IMR-90 (cell line): ENCODE results near the gene NAV2. TPM values are rescaled to one million over a fixed set of nuclear protein-coding genes. Genes with fewer than 3 reads are reported as not detected.

Experiments
- ATAC-seq: fragments of 200-7000 bp; cut with Tn5 transposase; 2 replicates; pipeline ENCODE4 v1.9.1; 2020; ENCODE audit warnings: low read depth, mild to moderate bottlenecking, moderate library complexity
- BruUV-seq: library from RNA; stranded (reverse); fragments of 400-500 nt; replicated peaks from 2 replicates; lab custom pipeline; 2021; lab: Mats Ljungman, UMichigan
- CTCF ChIA-PET: fragments of 300-600 bp; formaldehyde crosslinking; extraction: SDS; loops from one replicate; lab custom pipeline; 2021; ENCODE audit warnings: antibody characterized with exemption; lab: Yijun Ruan, JAX
- POLR2A ChIA-PET: fragments of 300-600 bp; sonication (Branson Sonifier 250); formaldehyde crosslinking; loops from one replicate; lab custom pipeline; 2022; ENCODE audit warnings: antibody characterized with exemption; ENCODE audit not compliant: unreplicated experiment; lab: Charles Lee
- DNase-seq: peaks from one replicate; pipeline ENCODE4 v3.0.0; 2013
- H2AFZ ChIP-seq: replicated peaks from 2 replicates; pipeline ENCODE3; 2013; ENCODE audit warnings: low read length, mild to moderate bottlenecking; ENCODE audit not compliant: poor library complexity
- H2AK5ac ChIP-seq: 2 replicates; pipeline ENCODE4 v1.6.1; 2013; ENCODE audit warnings: low read depth, low read length, inconsistent platforms
- H2AK9ac ChIP-seq: replicated peaks from 2 replicates; pipeline ENCODE3; 2013; ENCODE audit warnings: mild to moderate bottlenecking, low read depth, low read length, moderate library complexity; ENCODE audit not compliant: poor library complexity
- H2BK120ac ChIP-seq: 2 replicates; pipeline ENCODE4 v1.6.1; 2013; ENCODE audit warnings: low read depth, low read length, inconsistent platforms
- H2BK15ac ChIP-seq: 3 replicates; pipeline ENCODE4 v1.6.1; 2013; ENCODE audit warnings: low read depth, low read length, inconsistent platforms
- H2BK20ac ChIP-seq: 2 replicates; pipeline ENCODE4 v1.6.1; 2013; ENCODE audit warnings: low read depth, mild to moderate bottlenecking, inconsistent platforms, low read length, moderate library complexity
- H2BK5ac ChIP-seq: 2 replicates; pipeline ENCODE4 v1.6.1; 2013; ENCODE audit warnings: mild to moderate bottlenecking, low read depth, low read length, inconsistent platforms; ENCODE audit not compliant: poor library complexity, severe bottlenecking
- H3K14ac ChIP-seq: replicated peaks from 2 replicates; pipeline ENCODE4 v1.6.1; 2013; ENCODE audit warnings: low read depth, low read length, inconsistent platforms
- H3K18ac ChIP-seq: 2 replicates; pipeline ENCODE4 v1.6.1; 2013; ENCODE audit warnings: low read depth, low read length, control low read depth
- H3K23ac ChIP-seq: 2 replicates; pipeline ENCODE4 v1.6.1; 2013; ENCODE audit warnings: low read depth, low read length, inconsistent platforms
- H3K27ac ChIP-seq: 2 replicates; pipeline ENCODE4 v1.5.1; 2013; ENCODE audit warnings: mild to moderate bottlenecking, control low read depth, low read length; ENCODE audit not compliant: insufficient read depth
- H3K27me3 ChIP-seq: 2 replicates; pipeline ENCODE4 v1.6.1; 2013; ENCODE audit warnings: low read length; ENCODE audit not compliant: control insufficient read depth, insufficient read depth
- H3K36me3 ChIP-seq: 2 replicates; pipeline ENCODE4 v1.6.1; 2013; ENCODE audit warnings: low read length, mixed read lengths; ENCODE audit not compliant: control insufficient read depth, insufficient read depth
- H3K4ac ChIP-seq: 2 replicates; pipeline ENCODE4 v1.6.1; 2013; ENCODE audit warnings: low read depth, low read length, inconsistent platforms
- H3K4me1 ChIP-seq: 2 replicates; pipeline ENCODE4 v1.6.1; 2013; ENCODE audit warnings: low read length, mixed read lengths; ENCODE audit not compliant: control insufficient read depth, insufficient read depth
- H3K4me2 ChIP-seq: 2 replicates; pipeline ENCODE4 v1.6.1; 2013; ENCODE audit warnings: low read depth, mild to moderate bottlenecking, control low read depth, low read length, moderate library complexity
- H3K4me3 ChIP-seq: 2 replicates; pipeline ENCODE4 v1.5.1; 2013; ENCODE audit warnings: low read depth, mild to moderate bottlenecking, control low read depth, low read length, moderate library complexity; ENCODE audit not compliant: insufficient read depth
- H3K56ac ChIP-seq: 2 replicates; pipeline ENCODE4 v1.6.1; 2013; ENCODE audit warnings: low read length, inconsistent platforms; ENCODE audit not compliant: insufficient read depth; ENCODE audit errors: extremely low read depth
- H3K79me1 ChIP-seq, 2 experiments: 2 replicates each; pipeline ENCODE4 v1.6.1; 2013; ENCODE audit warnings: low read length in 2 of 2, inconsistent platforms in 1 of 2, low read depth in 1 of 2
- H3K9ac ChIP-seq: 2 replicates; pipeline ENCODE4 v1.6.1; 2013; ENCODE audit warnings: low read depth, low read length, control low read depth
- H3K9me1 ChIP-seq: 2 replicates; pipeline ENCODE4 v1.6.1; 2013; ENCODE audit warnings: low read length, inconsistent platforms; ENCODE audit not compliant: insufficient read depth
- H3K9me3 ChIP-seq: 2 replicates; pipeline ENCODE4 v1.6.1; 2013; ENCODE audit warnings: low read length; ENCODE audit not compliant: control insufficient read depth, insufficient read depth
- H4K20me1 ChIP-seq: 2 replicates; pipeline ENCODE4 v1.6.1; 2013; ENCODE audit warnings: low read length, inconsistent platforms; ENCODE audit not compliant: insufficient read depth
- H4K5ac ChIP-seq: 2 replicates; pipeline ENCODE4 v1.6.1; 2013; ENCODE audit warnings: mild to moderate bottlenecking, low read depth, low read length, control low read depth
- H4K8ac ChIP-seq, 2 experiments: 2 replicates each; pipeline ENCODE4 v1.6.1; 2013; ENCODE audit warnings: low read depth in 2 of 2, low read length in 2 of 2, control low read depth in 1 of 2, inconsistent platforms in 1 of 2
- H4K91ac ChIP-seq: 2 replicates; pipeline ENCODE4 v1.6.1; 2013; ENCODE audit warnings: low read depth, low read length, inconsistent platforms; ENCODE audit not compliant: insufficient read depth
- BHLHE40 ChIP-seq: fragments of 150-350 bp; IDR thresholded peaks from 2 replicates; pipeline ENCODE4 v1.6.1; 2016; ENCODE audit warnings: mild to moderate bottlenecking, low read depth, low read length
- CHD1 ChIP-seq: IDR thresholded peaks from 2 replicates; pipeline ENCODE4 v1.6.1; 2012; ENCODE audit warnings: low read depth, low read length, improper control_type of control experiment
- MAFK ChIP-seq: IDR thresholded peaks from 2 replicates; pipeline ENCODE4 v1.6.1; 2012; ENCODE audit warnings: low read depth, low read length, improper control_type of control experiment
- RCOR1 ChIP-seq: IDR thresholded peaks from 2 replicates; pipeline ENCODE4 v1.6.1; 2012; ENCODE audit warnings: mild to moderate bottlenecking, low read length, improper control_type of control experiment; ENCODE audit not compliant: insufficient replicate concordance
- WGBS, 2 experiments: methylation state at CpG; one replicate each; pipeline versions ENCODE4 v1.1.5 to v1.1.7; 2013; ENCODE audit warnings: missing lambda C conversion rate in 2 of 2; ENCODE audit not compliant: insufficient read length in 1 of 2; ENCODE audit errors: extremely low coverage in 2 of 2; 5-methylcytosine and 5-hydroxymethylcytosine counted together
- dilution Hi-C: fragments of 300-500 bp; cut with HindIII; formaldehyde crosslinking; loops from one replicate; pipeline ENCODE4 v1.14.3; 2018; ENCODE audit warnings: low sequenced_read_pairs; ENCODE audit not compliant: unreplicated experiment
- in situ Hi-C: fragments of 300-500 bp; cut with MboI; formaldehyde crosslinking; loops from 3 replicates; pipeline ENCODE4 v1.14.3; 2019; ENCODE audit warnings: low sequenced_read_pairs, inconsistent platforms, mixed read lengths
- intact Hi-C: fragments of 100-400 bp; cut with micrococcal nuclease; formaldehyde crosslinking; loops from 2 replicates; pipeline ENCODE4 v1.10.0; 2022
- polyA plus RNA-seq, 3 experiments: library from polyadenylated mRNA; depleted of rRNA; stranded (reverse); fragments of >200 nt; gene quantifications; 2 replicates each; pipeline ENCODE4 v1.2.3, GENCODE V29; 2012; ENCODE audit warnings: low replicate concordance in 1 of 3
- total RNA-seq: library from RNA; depleted of rRNA; stranded (reverse); fragments of >200 nt; gene quantifications from 2 replicates; pipeline ENCODE4 v1.2.3, GENCODE V29; 2012
- TF ChIP-seq, protein P1 (sequence below): fragments of 150-350 bp; IDR thresholded peaks from 2 replicates; pipeline ENCODE4 v1.6.1; 2017; ENCODE audit warnings: mild to moderate bottlenecking, antibody characterized with exemption, low read length, low read depth

NAV2 gene
- total and polyA plus RNA-seq, 2 of the 4 experiments (the other 2 are of a cell fraction): 4.5 to 12.6 TPM

DNA sequence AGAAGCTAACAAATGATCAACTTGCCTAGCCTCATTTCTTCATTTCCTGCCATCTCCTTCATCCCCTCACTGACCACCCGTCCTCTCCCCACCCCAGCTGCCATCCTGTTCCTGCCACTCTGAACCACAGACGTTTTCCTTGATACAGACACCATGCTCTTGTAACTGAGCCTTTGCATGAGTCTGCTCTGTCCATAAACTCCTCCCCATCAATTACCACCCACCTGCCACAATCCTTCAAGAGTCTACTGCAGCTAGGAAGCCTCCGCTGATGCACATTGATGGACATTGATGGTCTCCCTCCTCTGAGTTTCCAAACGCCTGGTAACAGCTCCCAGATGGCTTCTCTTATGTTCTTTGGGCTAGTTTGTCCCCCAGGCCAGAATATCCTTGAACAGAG lies 253.8 kb downstream of the NAV2 start (continued):
- TF ChIP-seq CHD1: no peak
- TF ChIP-seq, protein P1, sequence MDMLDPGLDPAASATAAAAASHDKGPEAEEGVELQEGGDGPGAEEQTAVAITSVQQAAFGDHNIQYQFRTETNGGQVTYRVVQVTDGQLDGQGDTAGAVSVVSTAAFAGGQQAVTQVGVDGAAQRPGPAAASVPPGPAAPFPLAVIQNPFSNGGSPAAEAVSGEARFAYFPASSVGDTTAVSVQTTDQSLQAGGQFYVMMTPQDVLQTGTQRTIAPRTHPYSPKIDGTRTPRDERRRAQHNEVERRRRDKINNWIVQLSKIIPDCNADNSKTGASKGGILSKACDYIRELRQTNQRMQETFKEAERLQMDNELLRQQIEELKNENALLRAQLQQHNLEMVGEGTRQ: no peak

DNA sequence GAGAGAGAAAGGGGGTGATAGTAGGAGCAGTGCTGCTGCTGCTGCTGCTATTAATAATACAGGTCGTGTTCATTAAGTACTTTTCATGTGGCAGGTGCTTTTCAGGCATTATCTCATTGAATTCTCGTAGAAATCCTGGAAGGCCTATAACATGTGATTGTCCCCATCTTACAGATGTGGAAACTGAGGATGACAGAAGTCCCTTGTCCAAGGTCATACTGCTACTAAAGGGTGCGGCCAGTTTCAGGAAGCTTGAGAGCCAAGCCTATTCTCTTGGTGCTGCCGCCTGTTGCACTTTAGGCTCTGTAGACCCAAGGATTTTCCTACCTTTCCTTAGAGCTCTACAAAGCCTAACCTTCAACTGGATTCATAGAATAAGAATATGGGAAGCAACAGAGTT lies 254.3 kb downstream of the NAV2 start:
- BruUV-seq: no TSS peak
- H3K79me1 ChIP-seq: peaks cover 18 to 37% of the 10 kb centered on the region in 2 experiments
- intact Hi-C loops: no loop called here
- ChIA-PET POLR2A (no interaction called here), CTCF (no interaction called here)
- H3K27me3 ChIP-seq: no peaks in the 10 kb centered on the region
- no peak overlapping the region for H3K56ac ChIP-seq
- H2AK9ac ChIP-seq: no peak overlapping the region
- ATAC-seq (no peak), DNase-seq (no peak)
- no peak overlapping the region for H4K8ac ChIP-seq
- peaks cover 13% of the 10 kb centered on the region for H3K4me1 ChIP-seq
- H3K9ac ChIP-seq: no peak overlapping the region
- no peak overlapping the region for H3K4me3 ChIP-seq
- H3K9me1 ChIP-seq: peaks cover 25% of the 10 kb centered on the region; the same call in 1 of the 2 replicates
- peaks cover 8% of the 10 kb centered on the region for H3K36me3 ChIP-seq
- in situ Hi-C loops: no loop called here
- no peak overlapping the region for H2BK5ac ChIP-seq
- H2AK5ac ChIP-seq: no peak overlapping the region
- no peak overlapping the region for H3K27ac ChIP-seq
- no peak overlapping the region for H2BK20ac ChIP-seq
- no peak overlapping the region for H3K4me2 ChIP-seq
- no peak overlapping the region for H4K5ac ChIP-seq
- no peak overlapping the region for H3K4ac ChIP-seq
- 92% methylated on average over 2 of the region's 4 CpGs; no CpG with 5 or more reads in 1 of the 2 experiments for whole genome bisulfite sequencing, 2 experiments
- H3K23ac ChIP-seq: no peak overlapping the region
- H3K18ac ChIP-seq: no peak overlapping the region
- H3K9me3 ChIP-seq: no peaks in the 10 kb centered on the region
- H4K20me1 ChIP-seq: no peaks in the 10 kb centered on the region; the same call in none of the 2 replicates
- no peak overlapping the region for H3K14ac ChIP-seq
- TF ChIP-seq MAFK: no peak
- TF ChIP-seq RCOR1: no peak
- TF ChIP-seq BHLHE40: no peak
- dilution Hi-C loops: no loop called here
- H2BK120ac ChIP-seq: no peak overlapping the region
- no peak overlapping the region for H4K91ac ChIP-seq
- H2AFZ ChIP-seq: no peak overlapping the region
- H2BK15ac ChIP-seq: no peak overlapping the region
